H9 (cell line): ENCODE measurements around the gene SOHLH1. TPM values are rescaled to one million over a fixed set of nuclear protein-coding genes. Genes with fewer than 3 reads are reported as not detected.

Source experiments
- DNase-seq: peaks from one replicate; pipeline ENCODE4 v3.0.0-alpha.2; 2017
- H2AFZ ChIP-seq: one replicate; pipeline ENCODE4 v1.6.1; 2013; ENCODE audit warnings: mild to moderate bottlenecking, low read length, control low read depth, moderate library complexity
- H2AK5ac ChIP-seq: 2 replicates; pipeline ENCODE4 v1.6.1; 2013; ENCODE audit warnings: low read length, control low read depth, mixed read lengths; ENCODE audit not compliant: insufficient read length
- H2BK120ac ChIP-seq: one replicate; pipeline ENCODE4 v1.6.1; 2013; ENCODE audit warnings: low read depth, mild to moderate bottlenecking, low read length, control low read depth, inconsistent platforms; ENCODE audit not compliant: poor library complexity, severe bottlenecking
- H2BK12ac ChIP-seq: 2 replicates; pipeline ENCODE4 v1.6.1; 2013; ENCODE audit warnings: low read length, control low read depth, mixed read lengths, low read depth; ENCODE audit not compliant: insufficient read length
- H2BK15ac ChIP-seq: 2 replicates; pipeline ENCODE4 v1.6.1; 2013; ENCODE audit warnings: low read depth, low read length, control low read depth
- H2BK20ac ChIP-seq: one replicate; pipeline ENCODE4 v1.6.1; 2013; ENCODE audit warnings: low read depth, mild to moderate bottlenecking, low read length, control low read depth, inconsistent platforms; ENCODE audit not compliant: poor library complexity, severe bottlenecking
- H2BK5ac ChIP-seq: 2 replicates; pipeline ENCODE4 v1.6.1; 2013; ENCODE audit warnings: low read length, control low read depth, mixed read lengths; ENCODE audit not compliant: insufficient read length
- H3K14ac ChIP-seq: 2 replicates; pipeline ENCODE4 v1.6.1; 2013; ENCODE audit warnings: low read length, control low read depth; ENCODE audit not compliant: insufficient read depth
- H3K18ac ChIP-seq: 2 replicates; pipeline ENCODE4 v1.6.1; 2013; ENCODE audit warnings: low read depth, mild to moderate bottlenecking, mixed read lengths, low read length, control low read depth; ENCODE audit not compliant: insufficient read length
- H3K23ac ChIP-seq: 2 replicates; pipeline ENCODE4 v1.6.1; 2013; ENCODE audit warnings: low read length, control low read depth, mixed read lengths, low read depth; ENCODE audit not compliant: insufficient read length
- H3K23me2 ChIP-seq: 2 replicates; pipeline ENCODE4 v1.6.1; 2013; ENCODE audit warnings: low read depth, mild to moderate bottlenecking, mixed read lengths, low read length, control low read depth; ENCODE audit not compliant: insufficient read length, poor library complexity, severe bottlenecking
- H3K27ac ChIP-seq: 2 replicates; pipeline ENCODE4 v1.5.1; 2013; ENCODE audit warnings: low read length, control low read depth, mixed read lengths, low read depth; ENCODE audit not compliant: insufficient read length
- H3K27me3 ChIP-seq: 2 replicates; pipeline ENCODE4 v1.6.1; 2013; ENCODE audit warnings: low read length, control low read depth, inconsistent platforms; ENCODE audit not compliant: insufficient read depth
- H3K4ac ChIP-seq: 2 replicates; pipeline ENCODE4 v1.6.1; 2013; ENCODE audit warnings: low read depth, mild to moderate bottlenecking, control low read depth, inconsistent platforms, low read length, moderate library complexity
- H3K4me1 ChIP-seq: 2 replicates; pipeline ENCODE4 v1.6.1; 2013; ENCODE audit warnings: low read length, control low read depth, inconsistent platforms; ENCODE audit not compliant: insufficient read depth
- H3K4me2 ChIP-seq: 2 replicates; pipeline ENCODE4 v1.6.1; 2013; ENCODE audit warnings: low read length, control low read depth, mixed read lengths; ENCODE audit not compliant: insufficient read length, insufficient read depth
- H3K56ac ChIP-seq: 2 replicates; pipeline ENCODE4 v1.6.1; 2013; ENCODE audit warnings: low read depth, mild to moderate bottlenecking, mixed read lengths, low read length, control low read depth; ENCODE audit not compliant: insufficient read length
- H3K79me1 ChIP-seq: 2 replicates; pipeline ENCODE4 v1.6.1; 2013; ENCODE audit warnings: low read depth, mild to moderate bottlenecking, moderate library complexity, low read length, control low read depth, inconsistent platforms; ENCODE audit not compliant: insufficient read depth, poor library complexity, severe bottlenecking
- H3K79me2 ChIP-seq: 2 replicates; pipeline ENCODE4 v1.6.1; 2013; ENCODE audit warnings: low read length, control low read depth, inconsistent platforms; ENCODE audit not compliant: insufficient read depth
- H3K9ac ChIP-seq: 2 replicates; pipeline ENCODE4 v1.6.1; 2013; ENCODE audit warnings: low read length, control low read depth, mixed read lengths; ENCODE audit not compliant: insufficient read length; ENCODE audit errors: extremely low read depth
- H3K9me3 ChIP-seq: one replicate; pipeline ENCODE4 v1.6.1; 2013; ENCODE audit warnings: low read depth, low read length, inconsistent platforms; ENCODE audit not compliant: control insufficient read depth
- H3T11ph ChIP-seq: one replicate; pipeline ENCODE4 v1.6.1; 2013; ENCODE audit warnings: mild to moderate bottlenecking, low read length, control low read depth, inconsistent platforms
- H4K20me1 ChIP-seq: one replicate; pipeline ENCODE4 v1.6.1; 2013; ENCODE audit not compliant: control insufficient read depth, insufficient read length, insufficient read depth
- H4K5ac ChIP-seq: 2 replicates; pipeline ENCODE4 v1.6.1; 2013; ENCODE audit warnings: low read depth, mild to moderate bottlenecking, mixed read lengths, low read length, control low read depth; ENCODE audit not compliant: insufficient read length
- H4K8ac ChIP-seq: replicated peaks from 2 replicates; pipeline ENCODE4 v1.6.1; 2013; ENCODE audit warnings: low read length, control low read depth, mixed read lengths, low read depth; ENCODE audit not compliant: insufficient read length
- H4K91ac ChIP-seq: 2 replicates; pipeline ENCODE4 v1.6.1; 2013; ENCODE audit warnings: low read depth, mild to moderate bottlenecking, moderate library complexity, mixed read lengths, low read length, control low read depth; ENCODE audit not compliant: insufficient read length
- H3K27ac Mint-ChIP-seq, 3 experiments: 2 replicates in 2 of 3; 3 replicates in 1 of 3; pipeline ENCODE4 v1.8.0; 2020 to 2021; ENCODE audit warnings: mixed read lengths in 3 of 3, mild to moderate bottlenecking in 1 of 3, moderate library complexity in 1 of 3
- H3K27me3 Mint-ChIP-seq: 2 replicates; pipeline ENCODE4 v1.8.0; 2021; ENCODE audit warnings: low read depth, mild to moderate bottlenecking, moderate library complexity, mixed read lengths
- H3K36me3 Mint-ChIP-seq, 3 experiments: 2 replicates in 2 of 3; 3 replicates in 1 of 3; pipeline ENCODE4 v1.8.0; 2020 to 2021; ENCODE audit warnings: low read depth in 3 of 3, mixed read lengths in 3 of 3; ENCODE audit not compliant: insufficient read depth in 1 of 3
- H3K4me1 Mint-ChIP-seq, 2 experiments: 2 replicates each; pipeline ENCODE4 v1.8.0; 2020; ENCODE audit warnings: mixed read lengths in 2 of 2
- H3K4me3 Mint-ChIP-seq, 2 experiments: 2 replicates in 1 of 2; 3 replicates in 1 of 2; pipeline ENCODE4 v1.8.0; 2020 to 2021; ENCODE audit warnings: mild to moderate bottlenecking in 2 of 2, mixed read lengths in 2 of 2, moderate library complexity in 1 of 2
- H3K9me3 Mint-ChIP-seq, 2 experiments: 2 replicates in 1 of 2; 3 replicates in 1 of 2; pipeline ENCODE4 v1.8.0; 2020; ENCODE audit warnings: mild to moderate bottlenecking in 2 of 2, mixed read lengths in 2 of 2, moderate library complexity in 1 of 2
- WGBS: extraction: QIAGEN DNeasy Blood & Tissue Kit; methylation state at CpG from one replicate; pipeline ENCODE4 v1.1.7; 2013; ENCODE audit warnings: missing lambda C conversion rate, low lambda C conversion rate, mixed read lengths; ENCODE audit not compliant: insufficient read length; ENCODE audit errors: extremely low coverage; 5-methylcytosine and 5-hydroxymethylcytosine counted together
- total RNA-seq: library from RNA; stranded (reverse); gene quantifications from 2 replicates; pipeline ENCODE4 v1.2.1, GENCODE V29; 2021
- TF ChIP-seq, protein P1 (sequence below): fragments of 200-600 bp; sonication (generic); conservative IDR thresholded peaks from 3 replicates; pipeline ENCODE4 v1.8.0; 2021; ENCODE audit warnings: antibody characterized with exemption, mild to moderate bottlenecking

The SOHLH1 gene
- total RNA-seq, 1 experiment from 2014 or later: not detected

GRCh38 chr9:135664801-135665794 is 34.2 kb downstream of the SOHLH1 start:
- no CpG with 5 or more reads among the region's 32 CpGs for WGBS
- H3K4me1 Mint-ChIP-seq: peaks cover 9 to 14% of the 10 kb centered on the region in 2 experiments
- no peak overlapping the region for H3T11ph ChIP-seq

More at GRCh38 chr9:135664801-135665794, 34.2 kb downstream of the SOHLH1 start:
- TF ChIP-seq, protein P1, sequence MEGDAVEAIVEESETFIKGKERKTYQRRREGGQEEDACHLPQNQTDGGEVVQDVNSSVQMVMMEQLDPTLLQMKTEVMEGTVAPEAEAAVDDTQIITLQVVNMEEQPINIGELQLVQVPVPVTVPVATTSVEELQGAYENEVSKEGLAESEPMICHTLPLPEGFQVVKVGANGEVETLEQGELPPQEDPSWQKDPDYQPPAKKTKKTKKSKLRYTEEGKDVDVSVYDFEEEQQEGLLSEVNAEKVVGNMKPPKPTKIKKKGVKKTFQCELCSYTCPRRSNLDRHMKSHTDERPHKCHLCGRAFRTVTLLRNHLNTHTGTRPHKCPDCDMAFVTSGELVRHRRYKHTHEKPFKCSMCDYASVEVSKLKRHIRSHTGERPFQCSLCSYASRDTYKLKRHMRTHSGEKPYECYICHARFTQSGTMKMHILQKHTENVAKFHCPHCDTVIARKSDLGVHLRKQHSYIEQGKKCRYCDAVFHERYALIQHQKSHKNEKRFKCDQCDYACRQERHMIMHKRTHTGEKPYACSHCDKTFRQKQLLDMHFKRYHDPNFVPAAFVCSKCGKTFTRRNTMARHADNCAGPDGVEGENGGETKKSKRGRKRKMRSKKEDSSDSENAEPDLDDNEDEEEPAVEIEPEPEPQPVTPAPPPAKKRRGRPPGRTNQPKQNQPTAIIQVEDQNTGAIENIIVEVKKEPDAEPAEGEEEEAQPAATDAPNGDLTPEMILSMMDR: no peak
- H3K4ac ChIP-seq: no peak overlapping the region
- no peak overlapping the region for H2AFZ ChIP-seq
- Mint-ChIP-seq H3K4me3 (no peak overlapping the region; a peak in 1 of 5 replicates), H3K27me3 (peaks cover 2% of the 10 kb centered on the region), H3K36me3 (peaks cover 7 to 15% (median 8%) of the 10 kb centered on the region in 3 experiments), H3K27ac (no peak overlapping the region), H3K9me3 (peaks cover 11 to 14% of the 10 kb centered on the region in 2 experiments)
- peaks cover 9% of the 10 kb centered on the region for H3K9me3 ChIP-seq
- H2BK12ac ChIP-seq: no peak overlapping the region
- no peak overlapping the region for H2BK20ac ChIP-seq
- H3K79me2 ChIP-seq: no peaks in the 10 kb centered on the region
- no peak for DNase-seq
- H3K18ac ChIP-seq: no peak overlapping the region
- H4K91ac ChIP-seq: no peak overlapping the region
- no peak overlapping the region for H3K23ac ChIP-seq
- no peak overlapping the region for H3K4me2 ChIP-seq
- no peaks in the 10 kb centered on the region for H3K27me3 ChIP-seq
- H4K20me1 ChIP-seq: peaks cover 2% of the 10 kb centered on the region
- no peaks in the 10 kb centered on the region for H3K23me2 ChIP-seq
- no peak overlapping the region for H4K5ac ChIP-seq
- H3K9ac ChIP-seq: no peak overlapping the region
- no peak overlapping the region for H3K27ac ChIP-seq
- no peak overlapping the region; the same call in 1 of the 2 replicates for H3K14ac ChIP-seq
- H2BK15ac ChIP-seq: no peak overlapping the region
- H4K8ac ChIP-seq: no peak overlapping the region
- no peak overlapping the region for H2BK120ac ChIP-seq
- no peak overlapping the region for H2AK5ac ChIP-seq
- H3K79me1 ChIP-seq: no peaks in the 10 kb centered on the region
- no peaks in the 10 kb centered on the region for H3K4me1 ChIP-seq
- H2BK5ac ChIP-seq: no peak overlapping the region
- no peak overlapping the region for H3K56ac ChIP-seq
